Measurements from ENCODE around the gene ZSCAN25. TPM values are rescaled to one million over a fixed set of nuclear protein-coding genes. Genes with fewer than 3 reads are reported as not detected.

Gene ZSCAN25
- total RNA-seq, 1 experiment from 2014 or later: 20.6 TPM

GRCh38 chr7:99623091-99623693, 6.4 kb downstream of the ZSCAN25 start:
- Histone ChIP-seq H3K36me3 (ENCODE audit: insufficient read depth, low read length, poor library complexity, severe bottlenecking) (peaks cover 89% of the 10 kb centered on the region), H3K4me1 (ENCODE audit: insufficient read depth, low read length, poor library complexity, severe bottlenecking) (no peaks in the 10 kb centered on the region)

DNA sequence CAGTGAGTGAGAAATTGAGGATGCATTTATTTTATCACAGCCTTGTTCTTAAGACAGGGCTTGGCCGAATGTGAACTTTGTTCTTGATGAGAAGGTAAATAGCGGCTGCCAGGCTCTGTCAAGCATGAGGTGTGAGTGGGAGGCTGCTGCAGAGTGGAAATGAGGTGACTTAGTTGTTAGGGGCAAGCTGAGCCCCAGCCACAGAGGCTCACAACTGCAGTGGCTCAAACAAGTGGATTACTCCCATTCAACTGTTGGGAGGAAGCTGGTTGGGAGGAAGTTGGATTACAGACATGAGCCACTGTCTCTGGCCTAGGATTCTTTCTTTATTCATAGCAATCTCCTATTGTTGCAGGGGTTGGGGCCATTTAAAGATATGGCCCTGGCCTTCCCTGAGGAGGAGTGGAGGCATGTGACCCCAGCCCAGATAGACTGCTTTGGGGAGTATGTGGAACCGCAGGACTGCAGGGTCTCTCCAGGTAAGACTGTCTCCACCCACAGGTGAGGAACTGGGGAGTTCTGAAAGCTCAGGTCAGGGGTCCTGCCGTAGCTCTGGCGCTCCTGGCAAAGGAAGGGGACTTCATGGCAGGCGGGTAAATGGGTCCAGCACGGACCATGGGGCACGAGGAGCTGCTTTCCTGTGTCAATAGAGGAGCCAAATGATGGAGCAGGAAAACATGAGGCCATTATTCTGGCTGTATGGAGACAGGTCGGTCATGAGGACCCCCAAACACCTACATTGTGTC, 7.1 kb downstream of the ZSCAN25 start:
- Histone ChIP-seq H3K9me3 (ENCODE audit: low read depth, low read length, poor library complexity, severe bottlenecking) (no peaks in the 10 kb centered on the region), H3K4me1 (ENCODE audit: insufficient read depth, low read length, poor library complexity, severe bottlenecking) (no peaks in the 10 kb centered on the region), H3K27me3 (replicated peaks; ENCODE audit: insufficient read depth, low read depth, low read length, poor library complexity) (no peaks in the 10 kb centered on the region), H3K36me3 (ENCODE audit: insufficient read depth, low read length, poor library complexity, severe bottlenecking) (peaks cover 90% of the 10 kb centered on the region), H3K4me3 (ENCODE audit: low read depth, low read length, poor library complexity, severe bottlenecking) (no peak overlapping the region), H3K27ac (ENCODE audit: low read depth, low read length, poor library complexity, severe bottlenecking) (no peak overlapping the region)
- intact Hi-C loops (cut with micrococcal nuclease; ENCODE audit: unreplicated experiment): no loop called here
- no peak for DNase-seq (ENCODE audit: low spot score)
- ChIA-PET CTCF (no interaction called here), POLR2A (ENCODE audit: low non-redundant PET) (interaction anchor here (0.7 kb wide), 1 partner anchor 286 kb away, joined by 6 read pairs; no protein-coding TSS in a partner anchor)
- no TSS peak for BruUV-seq (replicated peaks)
- TF ChIP-seq, protein P1, sequence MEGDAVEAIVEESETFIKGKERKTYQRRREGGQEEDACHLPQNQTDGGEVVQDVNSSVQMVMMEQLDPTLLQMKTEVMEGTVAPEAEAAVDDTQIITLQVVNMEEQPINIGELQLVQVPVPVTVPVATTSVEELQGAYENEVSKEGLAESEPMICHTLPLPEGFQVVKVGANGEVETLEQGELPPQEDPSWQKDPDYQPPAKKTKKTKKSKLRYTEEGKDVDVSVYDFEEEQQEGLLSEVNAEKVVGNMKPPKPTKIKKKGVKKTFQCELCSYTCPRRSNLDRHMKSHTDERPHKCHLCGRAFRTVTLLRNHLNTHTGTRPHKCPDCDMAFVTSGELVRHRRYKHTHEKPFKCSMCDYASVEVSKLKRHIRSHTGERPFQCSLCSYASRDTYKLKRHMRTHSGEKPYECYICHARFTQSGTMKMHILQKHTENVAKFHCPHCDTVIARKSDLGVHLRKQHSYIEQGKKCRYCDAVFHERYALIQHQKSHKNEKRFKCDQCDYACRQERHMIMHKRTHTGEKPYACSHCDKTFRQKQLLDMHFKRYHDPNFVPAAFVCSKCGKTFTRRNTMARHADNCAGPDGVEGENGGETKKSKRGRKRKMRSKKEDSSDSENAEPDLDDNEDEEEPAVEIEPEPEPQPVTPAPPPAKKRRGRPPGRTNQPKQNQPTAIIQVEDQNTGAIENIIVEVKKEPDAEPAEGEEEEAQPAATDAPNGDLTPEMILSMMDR (conservative IDR thresholded peaks at IDR 0.05; ENCODE audit: low read depth, low read length): no peak
- TF ChIP-seq EZH2 (IDR thresholded peaks at IDR 0.05; ENCODE audit: borderline replicate concordance, low read depth, low read length, poor library complexity, severe bottlenecking): no peak

More at GRCh38 chr7:99623091-99623693, 6.4 kb downstream of the ZSCAN25 start:
- H3K27ac ChIP-seq (ENCODE audit: low read depth, low read length, poor library complexity, severe bottlenecking): no peak overlapping the region
- ChIA-PET CTCF (no interaction called here), POLR2A (ENCODE audit: low non-redundant PET) (no interaction called here)
- TF ChIP-seq, protein P1 (conservative IDR thresholded peaks at IDR 0.05; ENCODE audit: low read depth, low read length): no peak
- TF ChIP-seq EZH2 (IDR thresholded peaks at IDR 0.05; ENCODE audit: borderline replicate concordance, low read depth, low read length, poor library complexity, severe bottlenecking): no peak
- no TSS peak for BruUV-seq (replicated peaks)
- intact Hi-C loops (cut with micrococcal nuclease; ENCODE audit: unreplicated experiment): no loop called here
- DNase-seq (ENCODE audit: low spot score): no peak
- H3K27me3 ChIP-seq (replicated peaks; ENCODE audit: insufficient read depth, low read depth, low read length, poor library complexity): no peaks in the 10 kb centered on the region
- no peak overlapping the region for H3K4me3 ChIP-seq (ENCODE audit: low read depth, low read length, poor library complexity, severe bottlenecking)
- H3K9me3 ChIP-seq (ENCODE audit: low read depth, low read length, poor library complexity, severe bottlenecking): no peaks in the 10 kb centered on the region

- no peak for TF ChIP-seq EZH2 (IDR thresholded peaks at IDR 0.05; ENCODE audit: borderline replicate concordance, low read depth, low read length, poor library complexity, severe bottlenecking)
- TF ChIP-seq, protein P1 (conservative IDR thresholded peaks at IDR 0.05; ENCODE audit: low read depth, low read length): no peak
- DNase-seq (ENCODE audit: low spot score): no peak
- Histone ChIP-seq H3K27ac (ENCODE audit: low read depth, low read length, poor library complexity, severe bottlenecking) (no peak overlapping the region), H3K27me3 (replicated peaks; ENCODE audit: insufficient read depth, low read depth, low read length, poor library complexity) (no peaks in the 10 kb centered on the region), H3K9me3 (ENCODE audit: low read depth, low read length, poor library complexity, severe bottlenecking) (no peaks in the 10 kb centered on the region), H3K4me3 (ENCODE audit: low read depth, low read length, poor library complexity, severe bottlenecking) (no peak overlapping the region), H3K36me3 (ENCODE audit: insufficient read depth, low read length, poor library complexity, severe bottlenecking) (peaks cover 87% of the 10 kb centered on the region), H3K4me1 (ENCODE audit: insufficient read depth, low read length, poor library complexity, severe bottlenecking) (no peaks in the 10 kb centered on the region)
- ChIA-PET CTCF (no interaction called here), POLR2A (ENCODE audit: low non-redundant PET) (interaction anchor here (0.6 to 0.7 kb wide), 2 partner anchors 153 to 286 kb away, joined by 3 to 6 read pairs; no protein-coding TSS in a partner anchor)
- BruUV-seq (replicated peaks): no TSS peak
- intact Hi-C loops (cut with micrococcal nuclease; ENCODE audit: unreplicated experiment): no loop called here
These were observed 7.7 kb downstream of the ZSCAN25 start for GRCh38 chr7:99624484-99624883.
